HCT116 (cell line): ENCODE results near the gene PRKCD. TPM values are rescaled to one million over a fixed set of nuclear protein-coding genes. Genes with fewer than 3 reads are reported as not detected.

ENCODE experiments used
- ATAC-seq: fragments of 200-7000 bp; cut with Tn5 transposase; 2 replicates; pipeline ENCODE4 v1.9.1; 2020; ENCODE audit warnings: mild to moderate bottlenecking, moderate library complexity
- BruUV-seq: library from RNA; stranded (reverse); fragments of 400-500 nt; replicated peaks from 2 replicates; lab custom pipeline; 2021; lab: Mats Ljungman, UMichigan
- CTCF ChIA-PET: fragments of 300-600 bp; sonication (Branson Sonifier 250); formaldehyde crosslinking; loops from one replicate; lab custom pipeline; 2021; ENCODE audit warnings: antibody characterized with exemption; lab: Charles Lee
- POLR2A ChIA-PET: fragments of 300-600, 350-600 bp; sonication (Branson Sonifier 250); formaldehyde crosslinking; loops from one replicate; lab custom pipeline; 2021; ENCODE audit warnings: antibody characterized with exemption; lab: Charles Lee
- RAD21 ChIA-PET, 2 experiments: fragments of 300-600 bp; sonication (Branson Sonifier 250); formaldehyde crosslinking; loops; one replicate each; lab custom pipeline; 2023; ENCODE audit warnings: low total read pairs in 2 of 2; ENCODE audit not compliant: uncharacterized antibody in 2 of 2, unreplicated experiment in 2 of 2, low non-redundant PET in 1 of 2; lab: Charles Lee
- DNase-seq: peaks from one replicate; pipeline ENCODE4 v3.0.0-alpha.2; 2010; ENCODE audit warnings: low read depth, low spot score
- H2AFZ ChIP-seq: fragments of 200-600 bp; shearing (Covaris generic), sonication (generic); 2 replicates; pipeline ENCODE4 v1.6.1; 2017; ENCODE audit warnings: low read depth, mixed run types, mixed read lengths, antibody characterized with exemption, low read length; ENCODE audit not compliant: poor library complexity, severe bottlenecking
- H3K27ac ChIP-seq: 2 replicates; pipeline ENCODE4 v1.5.1; 2012; ENCODE audit warnings: low read depth, low read length
- H3K27me3 ChIP-seq: fragments of 200-600 bp; sonication (generic); 2 replicates; pipeline ENCODE4 v1.6.1; 2016; ENCODE audit warnings: mixed run types, low read length, mixed read lengths; ENCODE audit not compliant: insufficient read depth
- H3K36me3 ChIP-seq, 2 experiments: fragments of 200-500 bp in 1 of 2; fragments of 200-600 bp in 1 of 2; sonication (Bioruptor generic) in 1 of 2; sonication (generic) in 1 of 2; 2 replicates each; pipeline versions ENCODE4 v1.5.1 to v1.6.1; 2014 to 2016; ENCODE audit warnings: low read length in 2 of 2, inconsistent platforms in 1 of 2, mixed read lengths in 1 of 2, mixed run types in 1 of 2; ENCODE audit not compliant: insufficient read depth in 2 of 2, control insufficient read depth in 1 of 2
- H3K4me1 ChIP-seq, 2 experiments: fragments of 200-600 bp in 1 of 2; sonication (generic) in 1 of 2; 2 replicates each; pipeline versions ENCODE4 v1.5.1 to v1.6.1; 2012 to 2017; ENCODE audit warnings: low read length in 2 of 2, inconsistent platforms in 1 of 2, mild to moderate bottlenecking in 1 of 2, mixed read lengths in 1 of 2, mixed run types in 1 of 2, moderate library complexity in 1 of 2; ENCODE audit not compliant: insufficient read depth in 2 of 2, control insufficient read depth in 1 of 2
- H3K4me2 ChIP-seq: fragments of 200-600 bp; sonication (generic); 2 replicates; pipeline ENCODE4 v1.6.1; 2017; ENCODE audit warnings: mixed run types, low read length, mixed read lengths
- H3K4me3 ChIP-seq, 2 experiments: fragments of 200-600 bp in 1 of 2; sonication (generic) in 1 of 2; replicated peaks in 1 of 2; 2 replicates each; pipeline ENCODE4 v1.5.1; 2011 to 2016; ENCODE audit warnings: low read length in 2 of 2, control low read depth in 1 of 2, low read depth in 1 of 2, mild to moderate bottlenecking in 1 of 2, mixed read lengths in 1 of 2, mixed run types in 1 of 2
- H3K79me2 ChIP-seq: fragments of 200-600 bp; sonication (generic); 2 replicates; pipeline ENCODE4 v1.6.1; 2017; ENCODE audit warnings: mild to moderate bottlenecking, mixed run types, low read length, moderate library complexity, mixed read lengths; ENCODE audit not compliant: insufficient read depth
- H3K9ac ChIP-seq: fragments of 200-600 bp; sonication (generic); 2 replicates; pipeline ENCODE4 v1.6.1; 2016; ENCODE audit warnings: low read length, mixed read lengths
- H3K9me2 ChIP-seq: fragments of 200-600 bp; sonication (generic), shearing (Covaris generic); 2 replicates; pipeline ENCODE4 v1.6.1; 2017; ENCODE audit warnings: mixed run types, mild to moderate bottlenecking, moderate library complexity; ENCODE audit not compliant: insufficient read depth
- H3K9me3 ChIP-seq, 2 experiments: fragments of 200-500 bp in 1 of 2; fragments of 200-600 bp in 1 of 2; sonication (Bioruptor generic) in 1 of 2; sonication (generic) in 1 of 2; 2 replicates each; pipeline ENCODE4 v1.6.1; 2014 to 2017; ENCODE audit warnings: low read length in 2 of 2, mixed read lengths in 2 of 2, inconsistent platforms in 1 of 2, low read depth in 1 of 2, mild to moderate bottlenecking in 1 of 2, mixed run types in 1 of 2, moderate library complexity in 1 of 2; ENCODE audit not compliant: control insufficient read depth in 1 of 2, insufficient read depth in 1 of 2
- H4K20me1 ChIP-seq: fragments of 200-600 bp; sonication (generic), shearing (Covaris generic); 2 replicates; pipeline ENCODE4 v1.6.1; 2017; ENCODE audit warnings: mixed run types, mild to moderate bottlenecking, moderate library complexity; ENCODE audit not compliant: insufficient read depth
- CBX3 ChIP-seq: IDR thresholded peaks from 2 replicates; pipeline ENCODE4 v1.6.1; 2012; ENCODE audit warnings: low read depth
- EZH2 ChIP-seq: fragments of 200-600 bp; sonication (generic); IDR thresholded peaks from 2 replicates; pipeline ENCODE4 v1.6.1; 2017; ENCODE audit warnings: antibody characterized with exemption, mixed run types
- POLR2A ChIP-seq: IDR thresholded peaks from 2 replicates; pipeline ENCODE4 v1.7.0; 2011; ENCODE audit warnings: borderline replicate concordance; ENCODE audit not compliant: insufficient read depth, insufficient read length; ENCODE audit errors: extremely low read depth
- POLR2AphosphoS5 ChIP-seq: IDR thresholded peaks from 2 replicates; pipeline ENCODE4 v1.6.1; 2011; ENCODE audit warnings: mild to moderate bottlenecking, low read depth, low read length, moderate library complexity
- REST ChIP-seq: IDR thresholded peaks from 2 replicates; pipeline ENCODE4 v1.6.1; 2012; ENCODE audit warnings: low read depth
- SP1 ChIP-seq: IDR thresholded peaks from 2 replicates; pipeline ENCODE4 v1.6.1; 2012; ENCODE audit warnings: low read depth
- SRF ChIP-seq: IDR thresholded peaks from 2 replicates; pipeline ENCODE4 v1.6.1; 2012; ENCODE audit warnings: low read depth
- intact Hi-C: fragments of 100-400 bp; cut with micrococcal nuclease; formaldehyde crosslinking; loops from 2 replicates; pipeline ENCODE4 v1.10.0; 2022
- total RNA-seq: library from RNA; stranded (reverse); gene quantifications from one replicate; pipeline ENCODE4 v1.2.1, GENCODE V29; 2021; ENCODE audit not compliant: unreplicated experiment

PRKCD gene
- total RNA-seq, 1 experiment from 2014 or later = 34.4 TPM

- H3K36me3 ChIP-seq = no peaks in the 10 kb centered on the region
- no peaks in the 10 kb centered on the region; the same call in 1 of the 2 replicates for H3K79me2 ChIP-seq
- ChIA-PET CTCF (interaction anchor here (0.6 kb wide), 1 partner anchor 9 kb away, joined by 3 read pairs; no protein-coding TSS in a partner anchor), RAD21 (no interaction called here), POLR2A (no interaction called here)
- no peak for DNase-seq
- H3K4me1 ChIP-seq = no peaks in the 10 kb centered on the region
- no peaks in the 10 kb centered on the region for H4K20me1 ChIP-seq
- no peaks in the 10 kb centered on the region for H3K9me2 ChIP-seq
- TF ChIP-seq CBX3 (no peak), EZH2 (no peak), POLR2AphosphoS5 (no peak), POLR2A (no peak), SP1 (no peak), REST (no peak), SRF (no peak)
- intact Hi-C loops = no loop called here
- H3K9ac ChIP-seq = no peak overlapping the region
- ATAC-seq = no peak
- no peak overlapping the region for H3K27ac ChIP-seq
- H2AFZ ChIP-seq = no peak overlapping the region
- peaks cover 3 to 4% of the 10 kb centered on the region in 2 experiments; a peak in 2 of 4 replicates for H3K9me3 ChIP-seq
- no peak overlapping the region for H3K4me2 ChIP-seq
- no peaks in the 10 kb centered on the region for H3K27me3 ChIP-seq
- no TSS peak for BruUV-seq
- no peak overlapping the region for H3K4me3 ChIP-seq
Measured at GRCh38 chr3:53211706-53212702, 51.0 kb downstream of the PRKCD start.
